Erythroblast (primary cell): Measurements from ENCODE around the gene ACTL8.

Experiments used
- DNase-seq, 2 experiments: peaks; one replicate each; lab custom pipeline; 2025; lab: John Stamatoyannopoulos, UW
- GATA1 ChIP-seq: IDR thresholded peaks from 2 replicates; pipeline ENCODE4 v1.6.1; 2011; ENCODE audit warnings: low read depth, mild to moderate bottlenecking, control low read depth, low read length, moderate library complexity
- POLR2A ChIP-seq: IDR thresholded peaks from 2 replicates; pipeline ENCODE4 v1.6.1; 2011; ENCODE audit warnings: mild to moderate bottlenecking, low read length

Gene ACTL8

DNA sequence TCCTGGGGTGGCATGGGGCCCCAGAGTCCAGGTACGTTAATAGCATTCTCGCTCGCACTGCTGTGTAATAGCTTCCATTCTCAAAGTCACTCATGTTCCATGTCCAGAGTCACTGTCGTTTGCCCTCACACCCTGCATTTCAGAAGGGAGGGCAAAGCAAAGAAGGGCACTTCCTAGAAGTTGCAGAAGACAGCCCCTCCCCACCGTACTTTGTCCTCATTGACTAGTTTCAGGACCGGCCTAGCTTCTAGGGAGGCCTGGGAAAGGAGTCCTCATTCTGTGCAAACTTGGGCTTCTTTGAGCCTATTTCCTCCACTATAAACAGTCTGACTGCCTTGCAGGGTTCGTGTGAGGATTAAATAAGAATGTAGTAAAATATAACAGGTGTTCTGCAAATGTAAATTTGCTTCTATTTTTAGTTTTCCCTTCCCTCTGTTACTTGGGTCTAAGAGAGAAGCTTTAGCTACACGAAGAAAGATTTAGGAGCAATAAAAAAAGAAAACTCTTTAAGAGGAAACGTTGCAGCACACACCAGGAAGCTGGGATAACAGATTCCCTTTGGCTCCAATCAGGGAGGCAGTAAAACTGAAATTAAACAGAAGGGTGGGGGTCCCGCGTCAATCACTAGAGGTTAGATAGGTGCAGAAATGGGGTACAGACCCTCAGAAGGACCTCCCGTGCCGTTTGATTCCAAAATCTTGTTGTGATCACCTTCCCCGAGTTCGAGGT lies 40.1 kb downstream of the ACTL8 start:
- no peak for DNase-seq
- TF ChIP-seq POLR2A = no peak
- TF ChIP-seq GATA1 = no peak

DNA sequence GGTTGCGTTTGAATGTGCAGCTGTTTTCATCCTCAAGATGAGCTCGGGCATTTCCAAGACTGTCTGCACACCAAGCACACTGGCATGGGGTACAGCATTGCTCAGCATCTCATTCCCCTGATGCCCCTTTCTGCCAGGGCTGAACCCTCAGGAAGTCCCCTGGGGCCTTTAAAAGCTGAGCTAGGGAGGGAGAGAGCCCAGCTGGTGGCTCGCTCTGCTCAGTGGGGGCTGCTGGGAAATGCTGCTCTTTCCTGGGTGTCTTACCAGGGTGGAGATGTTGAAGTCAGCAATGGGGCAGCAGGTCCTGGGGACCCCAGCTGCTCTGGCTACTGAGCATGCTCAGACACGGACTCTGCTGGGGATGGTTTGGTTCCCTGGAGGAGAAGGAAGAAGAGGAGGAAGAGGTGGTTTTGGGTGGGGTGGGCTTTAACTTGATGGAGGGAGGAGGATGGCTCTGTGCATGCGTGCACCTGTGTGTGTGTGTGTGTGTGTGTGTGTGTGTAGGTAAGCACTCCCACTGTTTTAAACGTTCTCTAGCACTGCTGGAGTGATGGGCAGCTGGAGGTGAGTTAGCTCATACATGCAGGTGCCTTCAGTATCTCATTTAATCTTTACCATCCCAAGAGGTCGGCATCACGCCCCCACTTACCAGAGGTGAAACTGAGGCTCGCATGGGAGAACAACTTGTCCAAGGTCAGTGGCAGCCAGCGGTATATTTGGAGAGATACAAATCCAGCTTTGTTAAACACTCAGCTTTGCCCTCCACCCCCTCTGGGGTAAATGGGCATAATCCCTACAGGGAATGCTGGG lies 40.9 kb downstream of the ACTL8 start:
- no peak for DNase-seq
- TF ChIP-seq GATA1 (no peak), POLR2A (no peak)

- TF ChIP-seq GATA1 (no peak), POLR2A (no peak)
- no peak for DNase-seq
Observed at GRCh38 chr1:17797478-17797877, 42.3 kb downstream of the ACTL8 start.

DNA sequence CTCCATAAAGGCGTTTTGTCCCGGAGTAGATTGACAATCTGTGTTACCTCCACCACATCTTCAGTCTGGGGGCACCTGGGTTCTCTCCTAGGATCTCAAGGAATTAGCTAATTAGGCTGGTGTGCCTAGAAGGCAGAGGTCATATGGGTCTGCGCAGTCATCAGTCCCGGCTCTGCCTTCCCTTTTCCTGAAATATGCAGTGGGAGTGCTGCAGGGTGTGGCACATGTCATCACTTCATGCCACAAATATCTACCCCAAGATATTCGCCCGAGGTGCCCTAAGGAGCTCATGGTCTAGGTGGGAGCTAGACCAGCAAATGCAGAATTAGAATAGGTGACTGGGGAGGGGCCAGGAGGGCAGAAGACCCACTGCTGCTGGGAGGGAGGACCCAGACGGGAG lies 42.9 kb downstream of the ACTL8 start:
- DNase-seq = no peak
- TF ChIP-seq GATA1 (no peak), POLR2A (no peak)

GRCh38 chr1:17798799-17799382 lies 43.8 kb downstream of the ACTL8 start:
- TF ChIP-seq POLR2A (no peak), GATA1 (no peak)
- no peak for DNase-seq

DNA sequence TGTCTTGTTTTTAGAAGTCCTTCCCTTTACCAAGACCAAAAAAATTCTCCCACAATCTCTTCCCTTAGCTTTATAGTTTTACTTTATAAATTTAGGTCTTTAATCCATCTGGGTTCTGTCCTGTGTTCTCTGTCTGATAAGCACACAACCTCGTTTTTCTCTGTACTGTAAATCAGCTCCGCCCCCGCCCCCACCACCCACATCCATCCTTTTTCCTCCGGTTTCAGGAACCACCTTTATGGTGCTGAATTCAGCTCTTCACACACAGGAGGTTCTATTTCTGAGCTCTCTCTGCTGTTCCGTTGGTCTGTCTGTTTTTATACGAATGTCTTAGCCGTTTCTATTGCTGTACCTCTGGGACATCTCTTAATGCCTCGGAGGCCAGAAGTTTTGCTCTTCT lies 44.5 kb downstream of the ACTL8 start:
- no peak for DNase-seq
- TF ChIP-seq POLR2A = no peak
- TF ChIP-seq GATA1 = no peak

GRCh38 chr1:17802164-17802563 lies 47.0 kb downstream of the ACTL8 start:
- no peak for TF ChIP-seq POLR2A
- no peak for TF ChIP-seq GATA1
- DNase-seq = no peak

DNA sequence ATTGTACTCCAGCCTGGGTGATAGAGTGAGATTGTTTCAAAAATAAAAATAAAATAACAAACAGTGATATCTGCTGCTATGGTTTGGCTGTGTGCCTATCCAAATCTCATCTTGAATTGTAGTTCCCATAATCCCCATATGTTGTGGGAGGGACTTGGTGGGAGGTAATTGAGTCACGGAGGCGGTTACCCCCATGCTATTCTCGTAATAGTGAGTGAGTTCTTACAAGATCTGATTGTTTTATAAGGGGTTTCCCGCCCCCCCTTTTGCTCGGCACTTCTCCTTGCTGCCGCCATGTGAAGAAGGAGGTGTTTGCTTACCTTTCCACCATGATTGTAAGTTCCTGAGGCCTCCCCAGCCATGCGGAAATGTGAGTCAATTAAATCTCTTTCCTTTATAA lies 47.8 kb downstream of the ACTL8 start:
- no peak for DNase-seq
- TF ChIP-seq GATA1 (no peak), POLR2A (no peak)

DNA sequence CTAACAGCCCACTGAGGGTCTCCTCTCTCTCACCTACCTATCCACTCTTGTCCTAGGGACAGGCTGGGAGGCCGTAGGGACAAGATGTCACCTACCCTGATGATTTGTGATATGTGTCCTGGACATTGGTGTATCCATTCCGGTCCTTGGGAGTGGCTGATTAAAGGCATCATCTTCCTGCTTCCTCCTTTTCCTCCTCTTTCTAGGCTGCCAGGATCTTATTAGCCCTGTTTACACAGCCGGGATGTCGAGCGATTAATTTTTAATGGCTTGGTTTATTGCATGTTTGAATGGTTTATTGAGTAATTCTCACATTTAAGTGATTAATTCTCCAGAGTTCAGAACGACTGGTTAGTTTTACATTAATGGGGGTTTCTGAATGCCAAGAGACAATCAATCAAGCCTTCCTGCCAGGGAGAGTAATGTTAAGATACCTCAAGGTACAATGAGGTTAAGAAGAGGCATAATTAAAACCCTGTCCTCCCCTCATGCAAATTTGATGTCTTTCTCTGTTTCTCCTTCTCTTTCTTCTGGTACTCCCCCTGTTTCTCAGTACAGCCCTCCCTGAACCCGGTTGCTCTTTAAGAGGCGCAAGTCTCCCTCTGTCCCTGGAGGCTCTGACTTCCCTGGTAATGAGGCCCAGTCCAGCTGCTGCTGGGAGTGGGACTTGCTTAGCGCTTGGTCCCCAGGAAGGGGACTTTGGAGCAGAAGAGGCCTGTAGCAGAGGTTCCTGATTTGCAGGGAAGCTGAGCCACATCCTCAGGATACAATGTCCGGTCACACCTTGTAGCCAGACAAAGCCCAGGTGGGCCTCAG lies 50.9 kb downstream of the ACTL8 start:
- TF ChIP-seq POLR2A (no peak), GATA1 (no peak)
- no peak for DNase-seq

GRCh38 chr1:17808816-17809215 lies 53.7 kb downstream of the ACTL8 start:
- TF ChIP-seq GATA1 (no peak), POLR2A (no peak)

DNA sequence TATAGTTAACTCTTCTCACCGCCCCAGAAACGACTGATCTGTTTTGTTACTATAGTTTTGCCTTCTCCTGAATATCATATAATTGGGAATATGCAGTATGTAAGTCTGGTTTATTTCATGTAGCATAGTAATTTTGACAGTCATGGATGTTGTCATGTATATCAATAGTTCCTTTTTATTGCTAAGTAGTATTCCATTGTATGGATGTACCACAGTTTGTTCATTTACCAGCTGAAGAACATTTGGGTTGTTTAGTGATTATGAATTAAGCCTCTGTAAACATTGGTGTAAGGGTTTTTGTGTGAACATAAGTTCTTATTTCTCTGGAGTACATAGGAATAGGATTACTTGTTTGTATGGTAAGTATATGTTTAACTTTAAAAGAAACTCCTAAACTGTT lies 55.5 kb downstream of the ACTL8 start:
- no peak for TF ChIP-seq POLR2A
- TF ChIP-seq GATA1 = no peak
- no peak for DNase-seq

More at GRCh38 chr1:17808816-17809215, 53.7 kb downstream of the ACTL8 start:
- no peak for DNase-seq

DNA sequence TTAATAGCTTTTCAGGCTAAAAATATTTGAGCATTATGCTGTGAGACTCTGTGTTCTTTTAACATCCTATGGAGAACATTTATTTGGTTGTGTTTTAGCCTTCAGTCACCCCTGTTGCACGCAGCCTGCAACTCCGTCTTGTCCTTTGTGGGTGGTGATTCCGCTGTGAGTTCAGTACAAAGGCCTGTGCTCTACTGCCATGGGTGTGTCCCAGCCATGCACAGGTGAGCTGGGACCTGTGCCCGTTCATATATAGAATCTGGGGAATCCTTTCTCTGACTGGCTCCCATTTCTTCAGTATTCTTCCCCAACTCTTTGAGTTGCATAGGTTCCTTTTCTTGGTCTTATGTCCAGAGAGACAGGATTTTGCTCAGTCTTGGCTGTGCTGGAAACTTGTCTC lies 61.4 kb downstream of the ACTL8 start:
- no peak for DNase-seq
- TF ChIP-seq POLR2A (no peak), GATA1 (no peak)

DNA sequence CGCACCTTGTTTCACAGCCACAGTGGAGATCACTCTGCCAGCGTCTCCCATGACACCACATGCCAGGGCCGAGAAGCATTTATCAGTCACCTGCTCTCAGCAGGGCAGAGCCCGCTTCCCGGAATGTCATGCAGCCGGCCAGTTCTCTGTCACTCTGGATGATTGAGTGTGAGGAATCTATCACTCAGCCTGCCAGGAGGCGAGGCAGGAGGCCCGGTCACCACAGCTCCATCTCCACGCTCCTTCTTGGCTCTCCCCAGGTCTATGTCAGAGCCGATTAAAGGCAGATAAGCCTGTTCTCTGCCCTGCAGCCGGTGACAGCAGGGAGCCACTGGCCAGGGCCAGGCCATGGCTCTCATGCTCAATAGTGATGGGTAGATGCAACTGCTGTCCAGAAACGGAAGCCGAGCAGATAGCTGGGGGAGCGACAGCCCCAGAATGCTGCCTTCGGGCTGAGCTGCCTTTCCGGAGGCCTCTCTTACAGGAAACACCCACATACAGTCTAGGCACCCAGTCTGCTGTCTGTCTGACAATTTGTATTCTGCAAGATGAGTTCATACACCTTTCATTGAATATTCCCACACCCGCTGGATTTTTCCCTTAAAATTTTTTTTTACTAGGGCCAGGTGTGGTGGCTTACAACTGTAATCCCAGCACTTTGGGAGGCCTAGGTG lies 64.1 kb downstream of the ACTL8 start:
- TF ChIP-seq POLR2A (no peak), GATA1 (no peak)
- DNase-seq = no peak

DNA sequence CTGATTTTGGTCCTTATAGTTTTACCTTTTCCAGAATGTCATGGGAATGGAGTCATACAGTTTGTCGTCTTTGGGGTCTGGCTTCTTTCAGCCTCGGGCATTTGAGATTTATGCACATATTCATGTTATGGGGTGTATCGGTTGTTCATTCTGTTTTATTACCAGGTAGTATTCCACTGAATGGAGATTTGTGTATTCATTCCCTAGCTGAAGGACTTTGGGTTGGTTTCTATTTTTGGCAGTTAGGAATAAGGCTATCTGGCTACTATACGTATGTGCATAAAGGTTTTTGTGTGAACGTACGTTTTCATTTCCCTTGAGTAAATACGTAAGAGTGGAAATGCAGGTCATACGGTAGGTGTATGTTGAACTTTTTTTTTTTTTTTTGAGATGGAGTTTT lies 65.1 kb downstream of the ACTL8 start:
- no peak for TF ChIP-seq POLR2A
- no peak for TF ChIP-seq GATA1
- DNase-seq = no peak
